Neural cell (in vitro differentiated cells): ENCODE measurements around the gene SNX21. TPM values are rescaled to one million over a fixed set of nuclear protein-coding genes. Genes with fewer than 3 reads are reported as not detected.

ENCODE experiments used
- H2AFZ ChIP-seq: fragments of 200-600, 300-800 bp; sonication (generic), shearing (Covaris generic); 2 replicates; pipeline ENCODE4 v1.6.0; 2014; ENCODE audit warnings: low read depth, mild to moderate bottlenecking, antibody characterized with exemption, low read length, moderate library complexity
- H3F3A ChIP-seq: fragments of 200-600 bp; shearing (Covaris generic); 2 replicates; pipeline ENCODE4 v1.6.1; 2016; ENCODE audit warnings: mild to moderate bottlenecking, moderate library complexity, mixed read lengths, antibody characterized with exemption, low read length; ENCODE audit not compliant: insufficient read depth, poor library complexity, severe bottlenecking
- H3K27ac ChIP-seq: fragments of 200-600, 300-800 bp; sonication (generic), shearing (Covaris generic); 2 replicates; pipeline ENCODE4 v1.5.1; 2014; ENCODE audit warnings: mild to moderate bottlenecking, low read length, moderate library complexity
- H3K27me3 ChIP-seq: fragments of 300-800, 200-600 bp; sonication (generic), shearing (Covaris generic); 2 replicates; pipeline ENCODE4 v1.6.0; 2014; ENCODE audit warnings: mild to moderate bottlenecking, low read depth, low read length, moderate library complexity; ENCODE audit not compliant: insufficient read depth
- H3K36me3 ChIP-seq: fragments of 300-800, 200-600 bp; sonication (generic), shearing (Covaris generic); 2 replicates; pipeline ENCODE4 v1.5.1; 2014; ENCODE audit warnings: mild to moderate bottlenecking, antibody characterized with exemption, low read length, moderate library complexity; ENCODE audit not compliant: insufficient read depth
- H3K4me2 ChIP-seq: fragments of 300-800, 200-600 bp; sonication (generic), shearing (Covaris generic); 2 replicates; pipeline ENCODE4 v1.6.0; 2014; ENCODE audit warnings: mild to moderate bottlenecking, low read length
- H3K4me3 ChIP-seq: fragments of 300-800, 200-600 bp; sonication (generic), shearing (Covaris generic); 2 replicates; pipeline ENCODE4 v1.5.1; 2014; ENCODE audit warnings: mild to moderate bottlenecking, low read length, moderate library complexity
- H3K79me2 ChIP-seq: fragments of 200-600 bp; shearing (Covaris generic); replicated peaks from 2 replicates; pipeline ENCODE4 v1.6.0; 2014; ENCODE audit warnings: mild to moderate bottlenecking, low read length, moderate library complexity; ENCODE audit not compliant: insufficient read depth
- H3K9ac ChIP-seq: fragments of 300-800, 200-600 bp; sonication (generic), shearing (Covaris generic); 2 replicates; pipeline ENCODE4 v1.6.1; 2016; ENCODE audit warnings: mild to moderate bottlenecking, low read length, mixed read lengths
- H3K9me2 ChIP-seq: fragments of 200-600 bp; shearing (Covaris generic); 2 replicates; pipeline ENCODE4 v1.6.1; 2016; ENCODE audit warnings: mild to moderate bottlenecking, low read length, mixed read lengths; ENCODE audit not compliant: insufficient read depth
- H3K9me3 ChIP-seq: fragments of 200-600, 300-800 bp; sonication (generic), shearing (Covaris generic); 2 replicates; pipeline ENCODE4 v1.6.1; 2016; ENCODE audit warnings: mild to moderate bottlenecking, mixed run types, low read length, moderate library complexity, mixed read lengths
- H4K20me1 ChIP-seq: fragments of 200-600 bp; shearing (Covaris generic); 2 replicates; pipeline ENCODE4 v1.6.1; 2016; ENCODE audit warnings: mild to moderate bottlenecking, mixed run types; ENCODE audit not compliant: insufficient read depth
- EP300 ChIP-seq: fragments of 450-650 bp; conservative IDR thresholded peaks from 2 replicates; pipeline ENCODE4 v1.6.1; 2014; ENCODE audit warnings: antibody characterized with exemption, mild to moderate bottlenecking, moderate library complexity; ENCODE audit not compliant: poor library complexity, severe bottlenecking
- EZH2 ChIP-seq: fragments of 200-600, 300-800 bp; shearing (Covaris generic), sonication (generic); IDR thresholded peaks from 2 replicates; pipeline ENCODE4 v1.6.1; 2014; ENCODE audit warnings: antibody characterized with exemption, low read length, borderline replicate concordance, mild to moderate bottlenecking; ENCODE audit not compliant: insufficient read depth, poor library complexity, severe bottlenecking
- MXI1 ChIP-seq: fragments of 450-650 bp; conservative IDR thresholded peaks from 2 replicates; pipeline ENCODE4 v1.6.1; 2014; ENCODE audit warnings: antibody characterized with exemption, mild to moderate bottlenecking; ENCODE audit not compliant: poor library complexity, severe bottlenecking
- POLR2AphosphoS5 ChIP-seq: IDR thresholded peaks from 2 replicates; pipeline ENCODE4 v1.6.1; 2012
- RAD21 ChIP-seq: fragments of 450-650 bp; conservative IDR thresholded peaks from 2 replicates; pipeline ENCODE4 v1.6.1; 2014; ENCODE audit warnings: antibody characterized with exemption, mild to moderate bottlenecking, moderate library complexity
- REST ChIP-seq: IDR thresholded peaks from 2 replicates; pipeline ENCODE4 v1.6.1; 2012; ENCODE audit warnings: borderline replicate concordance
- SMC3 ChIP-seq: fragments of 450-650 bp; conservative IDR thresholded peaks from 2 replicates; pipeline ENCODE4 v1.6.1; 2014; ENCODE audit warnings: antibody characterized with exemption, mild to moderate bottlenecking, moderate library complexity; ENCODE audit not compliant: poor library complexity
- TAF1 ChIP-seq: IDR thresholded peaks from 2 replicates; pipeline ENCODE4 v1.6.1; 2012; ENCODE audit warnings: low read depth
- polyA plus RNA-seq: library from polyadenylated mRNA; depleted of rRNA; stranded (reverse); fragments of >200 nt; gene quantifications from 2 replicates; pipeline ENCODE4 v1.2.3, GENCODE V29; 2014
- TF ChIP-seq, protein P1 (sequence below): fragments of 450-650 bp; IDR thresholded peaks from 2 replicates; pipeline ENCODE4 v1.5.1; 2014; ENCODE audit warnings: antibody characterized with exemption, mild to moderate bottlenecking, moderate library complexity; ENCODE audit not compliant: poor library complexity, severe bottlenecking

SNX21 gene
- polyA plus RNA-seq, 1 donor from 2014 or later = 7.2 TPM

DNA sequence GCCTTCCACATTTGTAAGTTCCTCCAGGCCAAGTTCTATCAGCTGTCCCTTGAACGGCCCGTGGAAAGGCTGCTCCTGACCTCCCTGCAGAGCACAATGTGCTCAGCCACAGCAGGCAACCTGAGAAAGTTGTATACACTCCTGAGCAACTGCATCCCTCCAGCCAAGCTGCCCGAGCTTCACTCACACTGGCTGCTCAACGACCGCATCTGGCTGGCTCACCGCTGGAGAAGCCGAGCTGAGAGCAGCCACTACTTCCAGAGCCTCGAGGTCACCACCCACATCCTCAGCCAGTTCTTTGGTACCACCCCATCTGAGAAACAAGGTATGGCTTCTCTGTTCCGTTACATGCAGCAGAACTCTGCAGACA, 49.5 kb downstream of the SNX21 start:
- TF ChIP-seq TAF1 (no peak), SMC3 (no peak), EZH2 (no peak), RAD21 (no peak), REST (no peak), MXI1 (no peak), POLR2AphosphoS5 (no peak), EP300 (no peak)
- TF ChIP-seq, protein P1, sequence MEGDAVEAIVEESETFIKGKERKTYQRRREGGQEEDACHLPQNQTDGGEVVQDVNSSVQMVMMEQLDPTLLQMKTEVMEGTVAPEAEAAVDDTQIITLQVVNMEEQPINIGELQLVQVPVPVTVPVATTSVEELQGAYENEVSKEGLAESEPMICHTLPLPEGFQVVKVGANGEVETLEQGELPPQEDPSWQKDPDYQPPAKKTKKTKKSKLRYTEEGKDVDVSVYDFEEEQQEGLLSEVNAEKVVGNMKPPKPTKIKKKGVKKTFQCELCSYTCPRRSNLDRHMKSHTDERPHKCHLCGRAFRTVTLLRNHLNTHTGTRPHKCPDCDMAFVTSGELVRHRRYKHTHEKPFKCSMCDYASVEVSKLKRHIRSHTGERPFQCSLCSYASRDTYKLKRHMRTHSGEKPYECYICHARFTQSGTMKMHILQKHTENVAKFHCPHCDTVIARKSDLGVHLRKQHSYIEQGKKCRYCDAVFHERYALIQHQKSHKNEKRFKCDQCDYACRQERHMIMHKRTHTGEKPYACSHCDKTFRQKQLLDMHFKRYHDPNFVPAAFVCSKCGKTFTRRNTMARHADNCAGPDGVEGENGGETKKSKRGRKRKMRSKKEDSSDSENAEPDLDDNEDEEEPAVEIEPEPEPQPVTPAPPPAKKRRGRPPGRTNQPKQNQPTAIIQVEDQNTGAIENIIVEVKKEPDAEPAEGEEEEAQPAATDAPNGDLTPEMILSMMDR = no peak
- Histone ChIP-seq H3F3A (no peaks in the 10 kb centered on the region), H3K9me2 (no peaks in the 10 kb centered on the region), H4K20me1 (no peaks in the 10 kb centered on the region), H3K9ac (no peak overlapping the region), H3K4me3 (no peak overlapping the region), H3K27me3 (no peaks in the 10 kb centered on the region), H2AFZ (no peak overlapping the region), H3K4me2 (no peak overlapping the region), H3K9me3 (no peaks in the 10 kb centered on the region), H3K36me3 (no peaks in the 10 kb centered on the region), H3K79me2 (peaks cover 12% of the 10 kb centered on the region), H3K27ac (no peak overlapping the region)

GRCh38 chr20:45886590-45887345, 53.2 kb downstream of the SNX21 start:
- TF ChIP-seq MXI1 (no peak), POLR2AphosphoS5 (no peak), RAD21 (no peak), EP300 (no peak), REST (no peak), EZH2 (no peak), SMC3 (no peak), TAF1 (no peak)
- TF ChIP-seq, protein P1 = no peak
- Histone ChIP-seq H3K36me3 (no peaks in the 10 kb centered on the region), H3F3A (no peaks in the 10 kb centered on the region)

More at GRCh38 chr20:45886590-45887345, 53.2 kb downstream of the SNX21 start:
- Histone ChIP-seq H3K27ac (no peak overlapping the region), H3K4me2 (no peak overlapping the region), H3K27me3 (no peaks in the 10 kb centered on the region), H2AFZ (no peak overlapping the region), H3K9me2 (no peaks in the 10 kb centered on the region), H3K9me3 (no peaks in the 10 kb centered on the region), H3K9ac (no peak overlapping the region), H4K20me1 (no peaks in the 10 kb centered on the region), H3K79me2 (peaks cover 7% of the 10 kb centered on the region), H3K4me3 (no peak overlapping the region)
